AG08396 (cell line): ENCODE measurements around the gene PTPRN2.
"Not testable (repeated sequence)": the region's sequence is repeated elsewhere in the genome, so short reads cannot be mapped to it uniquely, and the experiment has no call there.

ENCODE experiments used
- DNase-seq: peaks from one replicate; pipeline ENCODE4 v3.0.0; 2012; ENCODE audit warnings: low spot score, mixed read lengths

The PTPRN2 gene

DNA sequence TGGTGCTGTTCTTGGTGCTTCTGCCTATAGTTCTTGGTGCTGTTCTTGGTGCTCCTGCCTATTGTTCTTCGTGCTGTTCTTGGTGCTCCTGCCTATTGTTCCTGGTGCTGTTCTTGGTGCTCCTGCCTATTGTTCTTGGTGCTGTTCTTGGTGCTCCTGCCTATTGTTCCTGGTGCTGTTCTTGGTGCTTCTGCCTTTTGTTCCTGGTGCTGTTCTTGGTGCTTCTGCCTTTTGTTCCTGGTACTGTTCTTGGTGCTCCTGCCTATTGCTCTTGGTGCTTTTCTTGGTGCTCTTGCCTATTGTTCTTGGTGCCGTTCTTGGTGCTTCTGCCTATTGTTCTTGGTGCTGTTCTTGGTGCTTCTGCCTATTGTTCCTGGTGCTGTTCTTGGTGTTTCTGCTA is 71.1 kb downstream of the PTPRN2 start:
- no peak for DNase-seq

DNA sequence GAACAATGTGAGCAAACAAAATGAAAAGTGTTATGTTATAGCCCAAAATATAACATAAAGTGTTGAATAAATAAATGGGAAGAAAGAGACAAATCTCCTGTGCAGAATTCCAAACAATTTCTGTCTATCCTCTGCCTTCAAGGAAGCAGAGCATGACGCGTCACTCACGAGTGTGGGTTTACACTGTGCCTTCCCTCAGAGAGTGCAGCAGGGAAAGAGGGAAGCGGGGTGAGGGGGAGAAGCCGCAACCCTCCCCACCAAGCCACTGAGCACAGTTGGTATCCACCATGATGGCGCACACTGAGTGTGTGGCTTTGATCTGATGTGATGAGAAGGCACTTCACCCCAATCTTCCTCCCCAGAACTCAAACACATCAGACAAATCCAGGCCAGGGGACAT is 74.8 kb downstream of the PTPRN2 start:
- DNase-seq: no peak

DNA sequence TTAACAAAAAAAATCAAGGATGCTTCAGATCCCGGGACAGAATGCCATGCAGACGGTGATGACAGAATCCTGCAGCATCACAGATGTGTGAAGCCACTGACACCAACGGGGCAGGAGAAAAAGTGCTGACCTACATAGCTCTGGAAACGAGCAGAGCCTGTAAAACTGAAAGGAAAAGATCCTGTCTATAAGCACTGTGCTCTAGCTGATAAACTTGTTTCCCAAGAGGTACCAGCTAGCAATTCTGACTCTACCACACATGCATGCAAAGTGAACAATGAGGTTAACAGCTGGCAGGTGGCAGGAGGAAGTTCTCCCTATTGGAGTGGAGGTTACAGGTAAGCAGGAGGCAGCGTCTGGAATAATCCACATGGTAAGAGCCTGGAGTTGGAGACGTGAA is 75.6 kb downstream of the PTPRN2 start:
- no peak for DNase-seq

DNA sequence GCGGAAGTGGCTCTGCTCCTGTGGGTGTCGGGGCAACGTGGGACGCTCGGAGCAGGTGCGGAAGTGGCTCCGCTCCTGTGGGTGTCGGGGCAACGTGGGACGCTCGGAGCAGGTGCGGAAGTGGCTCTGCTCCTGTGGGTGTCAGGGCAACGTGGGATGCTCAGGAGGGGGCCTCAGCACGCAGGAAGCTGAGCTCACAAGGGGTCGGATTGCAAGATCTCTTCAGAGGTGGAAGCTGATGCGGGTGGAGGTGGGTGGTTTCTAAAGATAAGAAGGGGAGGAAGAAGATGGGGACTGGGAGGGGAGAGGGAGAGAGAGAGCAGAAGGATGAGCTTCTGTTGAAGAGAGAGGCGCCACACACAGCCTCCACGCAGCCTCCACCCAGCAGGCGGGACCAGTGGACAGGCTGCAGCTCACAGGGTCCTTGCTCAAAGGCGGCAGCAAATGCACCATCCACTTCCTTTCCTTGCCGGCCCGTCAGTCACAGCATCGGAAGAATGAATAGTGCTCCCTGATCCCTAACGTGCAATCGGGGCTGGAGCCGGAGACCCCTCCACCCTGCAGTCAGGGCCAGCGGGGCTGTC is 78.7 kb downstream of the PTPRN2 start:
- DNase-seq: no peak

DNA sequence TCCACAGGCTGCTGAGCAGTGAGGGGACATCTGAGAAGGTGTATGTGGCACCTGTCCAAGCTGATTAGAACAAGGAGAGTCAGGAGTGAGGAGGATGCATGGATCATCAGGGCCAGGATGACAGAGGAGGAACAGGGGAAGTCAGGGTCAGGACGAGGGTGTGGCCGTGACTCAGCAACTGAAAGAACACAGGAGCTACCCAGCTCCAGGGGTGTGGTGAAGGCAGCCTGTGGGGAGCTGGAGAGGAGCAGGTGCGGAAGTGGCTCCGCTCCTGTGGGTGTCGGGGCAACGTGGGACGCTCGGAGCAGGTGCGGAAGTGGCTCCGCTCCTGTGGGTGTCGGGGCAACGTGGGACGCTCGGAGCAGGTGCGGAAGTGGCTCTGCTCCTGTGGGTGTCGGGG is 79.3 kb downstream of the PTPRN2 start:
- not testable (repeated sequence) for DNase-seq

DNA sequence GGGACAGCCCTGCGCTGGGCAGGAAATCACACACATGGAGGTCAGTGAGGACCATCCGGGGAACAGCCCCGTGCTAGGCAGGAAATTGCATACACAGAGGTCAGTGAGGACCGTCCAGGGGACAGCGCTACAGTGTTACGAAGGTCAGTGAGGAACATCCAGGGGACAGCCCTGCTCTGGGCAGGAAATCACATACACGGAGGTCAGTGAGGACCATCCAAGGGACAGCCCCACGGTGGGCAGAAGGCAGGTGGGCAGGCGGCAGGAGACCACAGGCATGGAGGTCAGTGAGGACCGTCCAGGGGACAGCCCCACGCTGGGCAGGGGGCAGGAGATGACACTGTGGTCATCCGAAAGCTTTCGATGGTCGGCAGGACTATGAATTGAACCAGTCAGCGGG is 79.7 kb downstream of the PTPRN2 start:
- DNase-seq: no peak

DNA sequence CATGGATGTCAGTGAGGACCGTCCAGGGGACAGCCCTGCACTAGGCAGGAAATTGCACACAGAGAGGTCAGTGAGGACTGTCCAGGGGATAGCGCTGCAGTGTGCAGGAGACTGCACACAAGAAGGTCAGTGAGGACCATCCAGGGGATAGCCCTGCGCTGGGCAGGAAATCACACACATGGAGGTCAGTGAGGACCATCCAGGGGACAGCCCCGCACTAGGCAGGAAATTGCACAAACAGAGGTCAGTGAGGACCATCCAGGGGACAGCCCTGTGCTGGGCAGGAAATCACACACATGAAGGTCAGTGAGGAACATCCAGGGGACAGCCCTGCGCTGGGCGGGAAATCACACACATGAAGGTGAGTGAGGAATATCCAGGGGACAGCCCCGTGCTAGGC is 80.4 kb downstream of the PTPRN2 start:
- not testable (repeated sequence) for DNase-seq

DNA sequence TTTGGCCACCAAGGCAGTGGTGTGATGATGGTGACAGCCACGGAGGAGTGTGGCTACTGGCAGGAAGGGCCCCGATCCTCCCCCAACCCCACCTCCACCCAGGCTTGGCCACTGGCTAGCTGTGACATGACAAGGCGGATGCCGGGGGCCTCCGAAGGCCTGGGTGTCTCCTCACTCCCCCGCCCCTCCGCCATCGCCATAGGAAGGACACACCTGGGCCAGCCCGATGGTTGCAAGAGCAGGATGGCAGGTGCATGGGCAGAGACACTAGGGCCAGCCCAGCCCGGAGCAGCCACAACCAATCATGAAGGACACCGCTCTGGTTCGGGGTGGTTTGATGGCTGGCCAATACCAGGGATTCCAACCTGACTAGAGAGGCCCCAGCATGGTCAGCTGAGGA is 81.0 kb downstream of the PTPRN2 start:
- no peak for DNase-seq

DNA sequence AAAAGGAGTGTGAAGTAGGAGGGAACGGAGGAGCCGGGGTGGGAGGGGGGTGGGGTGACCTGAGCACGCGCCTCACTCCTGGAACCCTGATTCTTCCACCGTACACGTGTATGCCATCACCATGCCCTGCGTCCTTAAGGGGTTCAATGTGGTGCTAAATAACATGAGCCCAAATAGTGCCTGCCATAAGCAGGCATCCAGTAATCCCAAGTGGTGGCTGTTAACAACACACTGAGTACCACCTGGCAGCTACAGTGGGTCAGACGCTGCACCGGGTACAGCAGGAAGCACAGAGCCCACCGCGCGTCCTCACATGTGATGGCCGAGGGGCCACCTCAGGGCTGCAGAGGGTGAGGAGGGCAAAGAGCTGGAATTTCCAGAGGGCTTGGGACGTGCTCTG is 81.9 kb downstream of the PTPRN2 start:
- no peak for DNase-seq

DNA sequence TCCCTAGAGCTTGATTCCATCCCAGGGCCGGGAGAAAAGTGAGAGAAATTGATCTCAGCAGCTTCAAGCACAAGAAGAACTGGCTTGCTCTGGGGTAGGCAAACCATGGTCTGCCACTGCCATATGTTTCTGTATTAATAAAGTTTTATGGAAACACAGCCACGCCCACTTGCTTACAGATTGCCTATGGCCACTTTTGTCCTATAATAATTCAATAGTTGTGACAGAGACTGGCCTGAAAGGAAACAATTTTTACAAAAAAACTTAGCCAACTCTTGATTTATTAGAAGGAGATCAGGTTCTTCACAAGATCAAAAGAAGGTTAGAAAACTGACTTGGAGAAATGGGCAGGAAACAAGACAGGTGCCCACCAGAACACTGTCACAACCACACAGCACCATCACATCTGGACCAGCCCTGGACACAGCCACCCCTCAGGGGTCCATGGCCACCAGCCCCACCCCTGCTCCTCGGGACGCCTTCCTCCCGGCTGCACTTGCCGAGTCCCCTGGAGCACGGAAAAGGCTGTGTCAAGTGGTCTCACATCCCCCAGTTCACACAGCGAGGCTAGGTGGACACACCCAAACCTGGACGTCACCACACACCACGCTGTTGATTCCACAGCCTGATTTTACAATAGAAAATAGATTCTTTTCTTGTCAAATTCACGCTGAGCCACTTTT is 85.4 kb downstream of the PTPRN2 start:
- DNase-seq: no peak

DNA sequence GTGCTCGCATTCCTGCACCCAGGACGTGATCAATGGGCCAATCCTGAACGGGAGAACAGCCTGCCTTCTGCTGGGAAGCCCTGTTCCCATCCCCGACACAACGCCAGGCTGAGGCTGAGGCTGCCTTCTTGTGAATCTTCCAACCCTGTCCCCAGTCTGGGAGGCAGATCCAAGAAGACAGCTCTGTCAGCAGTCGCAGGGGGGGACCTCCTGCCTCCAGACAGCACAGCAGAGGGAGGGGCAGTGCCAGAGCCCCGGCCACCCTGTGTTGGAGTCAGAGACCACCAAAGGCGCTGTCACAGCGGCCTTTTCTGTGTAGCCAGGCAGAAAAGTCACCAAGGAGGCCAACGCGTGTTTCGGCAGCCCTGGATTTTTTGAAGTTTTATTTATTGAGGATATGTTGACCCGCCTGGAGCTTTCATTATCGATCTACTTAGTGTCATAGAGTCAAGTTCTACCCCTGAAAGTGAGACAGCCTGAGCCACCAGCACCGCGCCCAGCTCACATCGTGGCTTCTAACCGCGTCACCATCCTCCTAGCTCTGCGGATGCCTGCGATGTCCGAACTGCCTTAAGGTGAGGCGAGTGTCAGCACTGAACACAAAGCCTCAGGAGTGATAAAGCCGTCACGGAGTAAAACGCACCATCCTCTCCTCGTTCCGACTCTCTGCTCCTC is 86.1 kb downstream of the PTPRN2 start:
- DNase-seq: no peak

DNA sequence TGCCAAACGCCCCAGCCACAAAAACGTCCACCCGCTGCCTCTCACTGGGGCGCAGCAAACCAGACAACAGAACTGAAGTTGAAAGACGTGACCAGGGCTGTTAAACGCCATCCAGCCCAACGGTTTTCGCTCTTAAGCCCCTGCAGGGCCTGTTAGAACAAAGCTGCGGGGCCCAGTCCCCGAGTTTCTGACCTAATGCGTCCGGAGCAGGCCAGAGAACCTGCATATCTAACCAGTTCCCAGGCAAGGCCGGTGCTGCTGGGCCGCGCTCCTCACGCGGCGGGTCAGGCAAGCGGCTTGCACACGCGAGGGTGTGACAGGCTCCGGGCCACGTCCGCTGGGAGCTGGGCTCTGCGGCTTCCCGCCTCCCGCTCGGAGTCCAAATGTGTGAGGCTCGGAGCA is 87.0 kb downstream of the PTPRN2 start:
- no peak for DNase-seq

DNA sequence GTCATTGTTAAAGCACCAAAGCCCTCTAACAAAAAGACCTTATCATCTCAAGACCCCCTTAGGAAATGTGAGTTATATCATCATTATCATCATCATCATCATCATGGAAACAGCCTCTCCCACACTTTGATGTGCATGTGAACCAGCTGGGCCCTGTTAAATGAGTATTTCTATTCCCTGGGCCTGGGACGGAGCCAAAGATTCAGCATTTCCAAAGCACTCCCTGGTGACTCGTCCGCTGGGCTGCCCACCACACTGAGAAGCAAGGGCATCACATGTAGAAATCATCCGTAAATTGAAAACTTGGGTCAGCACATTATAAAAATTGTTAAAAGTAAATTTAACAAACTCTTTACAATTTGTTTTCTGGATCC is 88.6 kb downstream of the PTPRN2 start:
- no peak for DNase-seq

DNA sequence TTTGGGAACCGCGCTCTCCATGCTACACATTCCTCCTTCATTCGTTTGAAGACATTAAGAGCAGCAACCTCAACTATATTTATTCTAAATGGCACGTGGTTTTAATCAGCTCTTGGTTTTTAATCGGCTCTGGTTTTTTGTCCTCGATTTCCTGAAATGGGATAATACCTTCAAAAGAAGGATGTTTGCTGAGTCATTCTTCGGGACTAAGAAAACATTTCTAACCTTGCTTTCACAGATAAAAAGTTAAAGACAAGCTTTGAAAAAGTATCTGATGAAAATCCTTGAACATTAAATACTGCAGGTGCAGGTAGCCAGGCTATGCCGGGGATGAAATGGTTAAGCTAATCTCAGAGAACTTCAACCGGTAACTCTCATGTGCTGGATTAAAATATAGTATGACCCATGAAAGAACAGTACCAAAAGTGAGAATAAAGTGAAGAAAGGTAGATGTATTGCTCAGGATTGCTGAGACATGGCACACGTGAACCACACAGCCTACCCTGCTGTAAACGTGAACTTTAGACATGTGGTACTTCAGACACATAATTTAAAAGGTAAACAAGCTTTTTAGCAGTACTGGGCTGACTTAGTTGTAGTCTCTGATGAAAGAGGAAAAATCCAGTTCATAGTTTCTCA is 89.1 kb downstream of the PTPRN2 start:
- no peak for DNase-seq

DNA sequence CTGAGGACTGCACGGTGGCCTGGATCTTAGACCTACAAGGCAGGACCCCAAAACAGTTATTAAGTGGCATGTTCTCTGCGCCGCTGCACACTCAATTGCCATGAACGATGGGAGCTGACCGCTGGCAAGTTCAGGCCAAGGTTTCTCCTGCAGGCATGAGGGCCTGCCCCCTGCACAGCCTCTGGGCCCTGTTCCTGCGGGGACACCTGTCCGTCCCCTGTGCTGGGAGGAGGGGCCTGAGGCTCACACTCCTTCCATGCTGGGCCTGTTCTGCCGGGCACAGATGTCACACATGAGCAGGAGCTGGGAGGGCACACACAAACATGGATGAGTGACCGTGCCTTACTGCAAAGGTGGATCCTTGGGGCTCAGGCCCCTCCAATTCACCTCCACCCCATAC is 90.0 kb downstream of the PTPRN2 start:
- no peak for DNase-seq

DNA sequence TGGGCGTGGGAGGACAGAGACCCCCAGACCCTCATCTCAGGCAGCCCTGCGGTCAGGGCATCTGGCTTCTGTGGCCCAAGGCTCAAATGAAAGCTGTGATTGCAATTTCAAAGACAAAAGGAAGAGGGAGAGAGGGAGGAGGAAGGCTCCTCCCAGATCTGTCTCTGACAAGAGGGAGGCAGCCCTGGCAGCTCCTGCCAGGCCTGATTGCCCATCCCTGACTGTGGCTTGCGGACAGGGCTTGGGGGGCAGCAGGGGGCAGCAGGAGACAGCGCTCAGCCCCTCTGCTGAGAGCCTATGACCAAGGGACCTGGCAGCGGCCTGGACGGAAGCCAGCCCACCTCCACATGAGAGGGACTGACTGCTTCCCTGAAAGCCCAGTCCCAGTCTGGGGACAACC is 91.8 kb downstream of the PTPRN2 start:
- DNase-seq: no peak

DNA sequence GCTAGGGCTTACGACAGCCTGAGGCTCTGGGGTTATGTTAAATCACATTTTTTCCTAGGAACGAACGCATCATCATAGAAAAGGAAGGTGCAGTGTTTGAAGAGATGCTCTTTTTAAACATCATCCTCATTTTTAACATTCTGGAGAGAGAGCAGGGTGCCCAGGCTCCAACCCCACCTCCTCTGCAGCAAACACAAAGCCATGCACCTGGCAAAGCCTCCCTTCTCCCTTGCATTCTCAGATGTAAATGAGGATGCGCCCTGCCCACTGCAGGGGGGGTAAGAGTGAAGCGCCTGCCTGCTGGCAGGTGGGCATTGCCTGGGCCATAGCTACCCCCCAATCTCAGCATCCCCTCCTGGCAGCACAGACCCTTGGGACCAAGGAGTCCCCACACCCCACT is 92.4 kb downstream of the PTPRN2 start:
- no peak for DNase-seq

DNA sequence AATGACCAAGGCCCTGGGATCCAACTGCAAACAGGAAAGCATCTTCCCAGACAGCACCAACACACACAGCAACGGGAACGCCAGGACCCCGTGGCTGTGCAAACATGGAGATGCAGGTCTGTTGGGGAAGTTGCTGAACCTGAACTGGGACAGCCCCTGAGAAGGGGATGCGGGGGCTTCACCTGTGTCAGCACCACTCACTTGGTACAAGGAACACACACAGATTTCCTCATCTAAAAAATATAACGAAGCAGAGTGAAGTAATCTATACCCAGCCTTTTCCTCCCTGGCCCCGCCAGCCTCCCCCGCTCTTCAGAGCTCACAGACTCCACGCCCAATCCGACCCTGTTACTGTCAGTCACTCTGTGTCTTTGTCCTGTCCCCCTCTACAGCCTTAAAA is 93.0 kb downstream of the PTPRN2 start:
- DNase-seq: no peak

DNA sequence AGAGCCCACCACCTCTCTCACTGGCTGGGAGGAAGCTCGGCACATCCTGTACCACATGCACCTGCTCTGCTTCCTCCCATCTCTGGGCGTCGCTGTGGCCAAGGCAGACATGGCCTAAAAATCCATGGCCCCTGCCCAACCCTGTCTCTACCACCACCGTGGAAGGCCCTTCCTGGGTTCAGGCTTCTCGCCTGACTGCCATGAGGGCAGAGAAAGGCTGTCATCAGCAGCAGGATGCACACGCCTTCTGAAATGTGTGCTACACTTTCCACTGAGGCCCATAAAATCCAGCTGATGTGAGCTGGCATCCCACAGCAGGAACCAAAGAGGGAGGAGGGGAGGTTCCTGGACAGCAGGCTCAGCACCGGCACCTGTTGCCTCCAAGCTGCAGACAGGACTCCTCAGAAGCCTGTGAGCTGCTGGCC is 93.4 kb downstream of the PTPRN2 start:
- no peak for DNase-seq

DNA sequence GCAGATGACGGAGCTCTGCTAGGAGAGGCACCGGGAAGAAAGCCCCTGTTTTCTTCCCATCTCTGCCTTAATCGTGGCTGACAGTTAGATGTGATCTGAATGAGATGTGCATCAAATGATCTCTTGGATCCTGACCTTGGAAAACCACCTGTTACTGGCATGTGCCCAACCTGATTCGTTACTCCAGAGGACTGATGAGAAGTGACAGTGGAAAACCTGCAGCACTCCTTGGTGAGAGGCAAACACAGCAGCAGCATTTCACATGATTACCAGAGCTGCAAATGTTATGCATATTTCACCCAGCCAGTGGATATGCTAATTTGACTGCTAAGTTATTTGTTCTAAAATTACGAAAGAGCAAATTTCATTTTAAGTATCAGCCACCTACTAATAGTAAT is 95.3 kb downstream of the PTPRN2 start:
- DNase-seq: no peak

DNA sequence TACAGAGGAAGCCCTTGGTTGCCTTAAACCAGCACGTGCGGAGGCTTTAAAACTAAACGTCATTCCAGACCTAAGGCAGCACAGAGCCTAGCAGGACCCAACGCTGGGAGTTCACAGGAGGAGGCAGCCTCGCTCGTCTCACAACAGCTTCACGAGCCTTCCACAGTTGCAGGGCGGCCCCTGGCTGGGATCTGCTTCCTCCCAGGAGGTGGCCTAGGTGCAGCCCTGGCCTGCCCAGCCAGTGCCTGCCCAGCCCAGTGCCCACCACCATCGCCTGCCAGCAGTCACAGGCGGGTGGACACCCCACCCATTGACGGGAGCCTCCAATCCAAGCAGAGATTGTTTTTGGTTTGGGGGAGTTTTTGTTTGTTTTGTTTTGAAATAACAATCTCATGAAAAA is 96.5 kb downstream of the PTPRN2 start:
- DNase-seq: no peak

DNA sequence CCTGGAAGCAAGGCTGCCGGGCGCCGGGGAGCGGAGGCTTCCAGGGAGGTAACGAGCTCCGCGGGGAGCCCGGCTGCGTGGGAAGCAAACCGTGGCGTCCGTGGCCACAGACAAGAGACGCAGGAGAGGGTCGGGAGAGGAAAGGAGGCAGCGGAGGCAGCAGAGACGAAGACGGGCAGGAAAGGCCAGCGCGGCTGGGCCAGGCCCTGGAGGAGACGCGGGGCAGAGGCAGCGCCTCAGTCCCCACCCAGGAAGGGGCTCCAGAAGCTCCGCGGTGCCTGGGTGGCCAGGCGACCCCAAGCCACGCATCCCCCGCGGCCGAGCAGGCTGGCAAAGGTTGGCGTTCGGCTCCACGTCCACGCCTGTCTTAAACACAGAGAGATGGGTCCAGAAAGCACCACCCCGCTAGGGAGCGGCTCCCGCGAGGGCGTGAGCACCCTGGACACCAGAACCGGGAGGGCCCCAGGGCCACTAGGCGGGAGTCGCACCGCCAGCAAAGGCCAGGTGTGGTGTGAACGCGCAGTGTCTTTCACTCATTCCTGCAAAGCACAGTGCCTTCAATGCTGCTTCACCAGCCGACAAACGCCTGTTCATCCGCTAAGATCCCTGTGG is 97.3 kb downstream of the PTPRN2 start:
- DNase-seq: no peak
